Bronchial epithelial cell (primary cell): Measurements from ENCODE around the gene PPP1R13B. TPM values are rescaled to one million over a fixed set of nuclear protein-coding genes. Genes with fewer than 3 reads are reported as not detected.
"Not testable (repeated sequence)": the region's sequence is repeated elsewhere in the genome, so short reads cannot be mapped to it uniquely, and the experiment has no call there.

Experiments used
- DNase-seq: peaks from one replicate; pipeline ENCODE4 v3.0.0-alpha.2; 2010; ENCODE audit warnings: low read depth
- FAIRE-seq: peaks from 2 replicates; lab custom pipeline; 2011; peaks lifted over from hg19 to GRCh38; lab: Jason Lieb, UNC
- H3K27me3 ChIP-seq: 2 replicates; pipeline ENCODE4 v1.5.1; 2011; ENCODE audit warnings: low read length; ENCODE audit not compliant: control insufficient read depth, insufficient read depth
- H3K36me3 ChIP-seq: 2 replicates; pipeline ENCODE4 v1.5.1; 2011; ENCODE audit warnings: low read length; ENCODE audit not compliant: control insufficient read depth, insufficient read depth
- H3K4me3 ChIP-seq: 2 replicates; pipeline ENCODE4 v1.5.1; 2011; ENCODE audit warnings: mild to moderate bottlenecking, low read depth, low read length, control low read depth
- total RNA-seq: library from RNA; depleted of rRNA; stranded (reverse); fragments of >200 nt; gene quantifications from 2 replicates; pipeline ENCODE4 v1.2.1, GENCODE V29; 2014
- TF ChIP-seq, protein P1 (sequence below): IDR thresholded peaks from 2 replicates; pipeline ENCODE4 v1.5.1; 2011; ENCODE audit warnings: mild to moderate bottlenecking, moderate library complexity, low read length, control low read depth, inconsistent platforms; ENCODE audit not compliant: insufficient read depth, severe bottlenecking

The PPP1R13B gene
- total RNA-seq, 1 donor from 2014 or later: 4.2 TPM

DNA sequence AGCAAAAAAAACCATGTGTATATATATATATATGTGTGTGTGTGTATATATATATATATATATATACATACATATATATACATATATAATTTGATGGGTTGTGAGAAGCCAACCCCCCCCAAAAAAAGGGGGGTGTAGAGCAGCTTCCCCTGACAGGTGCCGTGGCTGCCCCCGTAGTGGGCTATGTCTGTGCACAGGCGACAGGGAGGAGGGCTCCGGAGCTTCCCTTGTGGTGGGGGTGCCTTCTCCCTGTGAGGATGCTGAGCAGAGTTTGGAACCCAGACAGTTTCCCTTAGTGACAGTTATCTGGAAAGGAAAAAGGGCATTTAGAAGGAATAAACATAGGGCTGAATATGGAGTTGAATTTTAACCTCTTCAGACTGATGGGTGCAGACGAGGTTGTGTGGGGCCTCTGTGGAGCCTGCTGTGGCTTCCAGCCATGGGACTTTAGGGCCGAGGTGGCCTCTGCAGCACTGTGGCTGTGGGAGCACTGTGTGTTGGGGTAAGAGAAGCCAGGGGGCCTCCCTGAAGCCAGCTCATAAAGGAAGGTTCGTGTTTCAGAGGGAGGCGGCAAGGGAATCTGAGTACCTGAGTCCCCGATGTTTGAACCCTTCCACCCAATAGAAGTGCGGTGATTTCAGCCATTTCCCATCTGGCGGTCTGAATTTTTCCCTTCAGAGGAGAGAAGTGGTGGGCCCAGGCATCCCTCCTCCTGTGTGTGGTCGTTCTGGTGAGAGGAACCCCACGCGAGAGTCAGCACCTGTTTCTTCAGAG is 151.9 kb downstream of the PPP1R13B start:
- H3K27me3 ChIP-seq: no peaks in the 10 kb centered on the region
- H3K4me3 ChIP-seq: no peak overlapping the region
- no peak for DNase-seq
- FAIRE-seq: no peak
- peaks cover 40% of the 10 kb centered on the region for H3K36me3 ChIP-seq
- TF ChIP-seq, protein P1, sequence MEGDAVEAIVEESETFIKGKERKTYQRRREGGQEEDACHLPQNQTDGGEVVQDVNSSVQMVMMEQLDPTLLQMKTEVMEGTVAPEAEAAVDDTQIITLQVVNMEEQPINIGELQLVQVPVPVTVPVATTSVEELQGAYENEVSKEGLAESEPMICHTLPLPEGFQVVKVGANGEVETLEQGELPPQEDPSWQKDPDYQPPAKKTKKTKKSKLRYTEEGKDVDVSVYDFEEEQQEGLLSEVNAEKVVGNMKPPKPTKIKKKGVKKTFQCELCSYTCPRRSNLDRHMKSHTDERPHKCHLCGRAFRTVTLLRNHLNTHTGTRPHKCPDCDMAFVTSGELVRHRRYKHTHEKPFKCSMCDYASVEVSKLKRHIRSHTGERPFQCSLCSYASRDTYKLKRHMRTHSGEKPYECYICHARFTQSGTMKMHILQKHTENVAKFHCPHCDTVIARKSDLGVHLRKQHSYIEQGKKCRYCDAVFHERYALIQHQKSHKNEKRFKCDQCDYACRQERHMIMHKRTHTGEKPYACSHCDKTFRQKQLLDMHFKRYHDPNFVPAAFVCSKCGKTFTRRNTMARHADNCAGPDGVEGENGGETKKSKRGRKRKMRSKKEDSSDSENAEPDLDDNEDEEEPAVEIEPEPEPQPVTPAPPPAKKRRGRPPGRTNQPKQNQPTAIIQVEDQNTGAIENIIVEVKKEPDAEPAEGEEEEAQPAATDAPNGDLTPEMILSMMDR: no peak

DNA sequence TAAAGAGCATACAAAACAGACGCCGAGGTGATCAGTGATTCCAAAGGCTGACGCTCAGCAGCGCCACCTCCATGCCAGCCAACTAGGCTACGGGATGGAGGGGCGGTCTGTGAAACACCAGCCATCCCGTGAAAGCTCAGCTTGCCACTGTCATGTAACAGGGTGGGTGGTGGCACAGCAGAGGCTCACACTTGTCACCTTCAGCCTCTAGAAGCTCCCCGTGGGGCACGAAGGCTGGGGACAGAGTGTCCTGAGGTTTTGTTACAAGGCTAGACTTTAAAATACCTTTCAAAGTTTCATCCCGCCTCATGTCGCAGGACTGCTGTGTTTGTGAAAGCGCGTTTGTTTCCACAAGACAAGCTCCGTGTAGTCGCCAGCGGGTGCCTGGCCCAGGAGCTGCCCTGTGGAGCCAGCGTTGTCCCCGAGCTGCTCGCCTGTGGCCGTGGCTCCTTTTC is 152.8 kb downstream of the PPP1R13B start:
- DNase-seq: no peak
- H3K27me3 ChIP-seq: no peaks in the 10 kb centered on the region

DNA sequence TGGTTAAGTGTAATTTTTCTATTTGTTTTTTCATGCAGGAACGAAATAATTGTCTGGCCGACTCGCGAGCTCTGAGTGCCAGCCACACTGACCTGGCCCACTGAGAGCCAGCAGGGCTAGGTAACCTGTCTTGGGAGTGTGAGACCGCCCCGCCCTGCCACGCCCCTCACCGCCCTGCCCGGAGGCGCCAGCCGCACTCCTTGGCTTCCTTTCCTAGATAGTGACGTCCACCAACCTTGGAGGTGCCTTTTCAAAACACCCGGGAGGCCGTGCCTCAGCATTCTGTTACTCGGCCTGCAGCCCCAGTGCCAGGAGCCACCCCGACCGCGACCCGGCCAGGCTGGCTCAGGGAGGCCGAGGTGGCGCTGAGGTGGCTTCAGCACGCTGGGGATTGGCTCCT is 153.9 kb downstream of the PPP1R13B start:
- DNase-seq: peak; percentile 44
- FAIRE-seq: no peak
- TF ChIP-seq, protein P1: no peak
- peaks cover 27% of the 10 kb centered on the region for H3K36me3 ChIP-seq
- no peaks in the 10 kb centered on the region for H3K27me3 ChIP-seq
- no peak overlapping the region for H3K4me3 ChIP-seq

More for the DNA sequence above, 152.8 kb downstream of the PPP1R13B start:
- TF ChIP-seq, protein P1: no peak
- Histone ChIP-seq H3K4me3 (no peak overlapping the region), H3K36me3 (peaks cover 33% of the 10 kb centered on the region)
- no peak for FAIRE-seq

DNA sequence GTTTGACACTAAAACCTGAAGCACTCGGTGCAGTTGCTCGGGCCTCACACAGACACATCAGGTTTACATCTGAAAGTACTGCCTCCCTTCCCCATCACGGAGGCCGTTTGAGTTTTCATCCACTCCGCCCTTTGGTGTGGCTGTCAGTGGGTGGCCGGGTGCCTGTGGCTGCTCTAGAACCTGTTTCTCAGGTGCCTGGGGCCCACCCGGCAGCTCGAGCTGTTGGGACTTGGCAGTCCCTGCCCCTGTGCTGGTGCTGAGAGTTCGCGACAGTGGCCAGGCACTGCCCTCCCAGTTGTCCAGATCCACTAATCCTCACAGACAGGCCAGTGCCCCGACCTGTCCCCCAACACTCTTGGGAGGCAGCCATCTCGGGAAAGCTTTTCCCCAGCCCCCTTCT is 154.5 kb downstream of the PPP1R13B start:
- Histone ChIP-seq H3K36me3 (peaks cover 24% of the 10 kb centered on the region), H3K4me3 (no peak overlapping the region), H3K27me3 (no peaks in the 10 kb centered on the region)
- DNase-seq: no peak
- FAIRE-seq: no peak
- TF ChIP-seq, protein P1: no peak

DNA sequence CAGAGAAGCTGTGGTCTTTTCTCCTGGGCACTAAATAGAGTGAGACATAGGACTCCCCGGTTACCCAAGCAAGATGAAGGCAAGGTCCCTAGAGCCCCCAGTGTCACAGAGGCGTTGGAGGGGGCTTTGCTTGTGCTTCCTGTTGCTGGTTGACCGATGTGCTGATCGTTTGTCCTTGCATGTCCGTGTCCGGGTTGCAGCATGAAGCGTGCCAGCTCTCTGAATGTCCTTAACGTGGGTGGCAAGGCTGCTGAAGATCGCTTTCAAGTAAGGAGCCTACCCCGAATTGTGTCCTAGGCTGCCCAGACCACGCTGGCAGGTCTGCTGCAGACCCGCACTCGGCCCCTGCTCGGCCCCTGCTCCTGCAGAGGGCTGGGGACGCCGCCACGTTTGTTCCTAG is 155.2 kb downstream of the PPP1R13B start:
- FAIRE-seq (no peak), DNase-seq (no peak)
- no peak overlapping the region for H3K4me3 ChIP-seq
- H3K27me3 ChIP-seq: no peaks in the 10 kb centered on the region
- TF ChIP-seq, protein P1: no peak
- peaks cover 21% of the 10 kb centered on the region for H3K36me3 ChIP-seq

DNA sequence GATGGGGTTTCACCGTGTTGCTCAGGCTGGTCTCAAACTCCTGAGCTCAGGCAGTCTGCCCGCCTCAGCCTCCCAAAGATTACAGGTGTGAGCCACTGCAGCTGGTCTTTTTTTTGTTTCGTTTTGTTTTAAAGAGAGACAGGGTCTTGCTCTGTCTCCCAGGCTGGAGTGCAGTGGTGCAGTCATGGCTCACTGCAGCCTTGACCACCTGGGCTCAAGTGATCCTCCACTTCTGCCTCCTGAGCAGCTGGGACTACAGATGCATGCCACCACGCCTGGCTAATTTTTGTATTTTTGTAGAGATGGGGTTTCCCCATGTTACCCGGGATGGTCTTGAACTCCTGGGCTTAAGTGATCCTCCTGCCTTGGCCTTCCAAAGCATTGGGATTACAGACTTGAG is 155.7 kb downstream of the PPP1R13B start:
- not testable (repeated sequence) for DNase-seq, FAIRE-seq

More for the DNA sequence above, 155.7 kb downstream of the PPP1R13B start:
- not testable (repeated sequence) for H3K27me3 ChIP-seq, H3K4me3 ChIP-seq
- peaks cover 24% of the 10 kb centered on the region for H3K36me3 ChIP-seq
